GM18507 (cell line): ENCODE measurements around the gene TTPAL.
"Not testable (repeated sequence)": the region's sequence is repeated elsewhere in the genome, so short reads cannot be mapped to it uniquely, and the experiment has no call there.

Experiments used
- DNase-seq: peaks from one replicate; pipeline ENCODE4 v3.0.0; 2011; ENCODE audit warnings: low read depth; ENCODE audit not compliant: insufficient read length; ENCODE audit errors: extremely low spot score
- FAIRE-seq: peaks from 2 replicates; lab custom pipeline; 2011; peaks lifted over from hg19 to GRCh38; lab: Jason Lieb, UNC

Gene TTPAL

GRCh38 chr20:44464514-44464913 is 11.2 kb upstream of the TTPAL start:
- DNase-seq (no peak), FAIRE-seq (no peak)

DNA sequence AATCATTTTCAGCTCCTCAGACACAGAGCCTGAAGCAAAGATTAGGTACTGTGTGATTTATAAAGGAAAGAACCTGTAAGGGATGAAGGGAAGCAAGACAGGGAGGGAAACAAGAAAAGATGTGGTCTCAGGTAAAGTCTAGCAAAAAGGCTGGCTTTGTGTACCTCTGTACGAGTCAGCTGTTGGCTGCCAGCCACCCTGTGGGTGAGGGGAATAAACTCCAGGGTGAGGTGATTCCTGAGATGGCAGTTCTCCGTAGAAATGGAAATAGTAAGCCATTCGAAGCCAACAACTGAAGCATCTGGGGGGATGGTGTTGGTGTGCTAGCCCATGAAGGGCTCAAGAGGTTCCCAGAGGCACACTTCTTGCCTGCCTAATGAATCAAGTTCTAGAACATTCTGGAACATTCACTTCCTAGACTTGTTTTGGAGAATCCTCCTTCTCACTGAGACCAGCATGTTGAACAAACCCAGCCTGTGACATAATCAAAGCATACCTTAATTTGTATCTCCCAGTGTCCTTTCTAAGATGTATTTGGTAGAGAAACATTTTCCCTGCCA is 10.6 kb upstream of the TTPAL start:
- no peak for FAIRE-seq
- no peak for DNase-seq

DNA sequence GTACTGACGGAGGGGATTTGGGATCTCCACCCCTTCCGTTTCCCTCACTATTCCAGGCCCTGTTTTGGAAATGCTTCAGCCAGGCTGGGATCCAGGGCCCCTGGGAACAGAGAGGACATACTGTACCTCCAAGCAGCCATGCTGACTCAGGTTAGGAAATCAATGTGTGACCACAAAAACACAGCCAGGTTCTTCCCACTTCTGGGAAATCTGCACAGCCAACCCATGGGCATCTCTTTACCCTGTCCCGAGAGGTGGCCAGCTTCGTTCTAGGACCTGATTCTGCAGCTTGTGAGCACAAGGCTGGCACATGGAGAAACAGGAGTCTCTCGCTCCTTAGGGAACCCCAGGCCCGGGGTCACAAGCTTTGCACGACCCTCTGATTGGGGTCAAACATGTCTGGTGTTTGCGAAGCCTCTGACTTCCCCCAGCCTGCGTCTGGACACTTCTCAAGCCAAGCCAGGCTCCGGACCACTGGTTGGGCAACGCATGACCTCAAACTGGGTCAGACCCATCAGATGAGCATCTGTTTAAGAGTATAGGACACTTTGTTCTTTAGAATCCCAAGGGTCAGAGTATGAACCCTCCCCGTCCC is 8.3 kb upstream of the TTPAL start:
- FAIRE-seq (no peak), DNase-seq (no peak)

DNA sequence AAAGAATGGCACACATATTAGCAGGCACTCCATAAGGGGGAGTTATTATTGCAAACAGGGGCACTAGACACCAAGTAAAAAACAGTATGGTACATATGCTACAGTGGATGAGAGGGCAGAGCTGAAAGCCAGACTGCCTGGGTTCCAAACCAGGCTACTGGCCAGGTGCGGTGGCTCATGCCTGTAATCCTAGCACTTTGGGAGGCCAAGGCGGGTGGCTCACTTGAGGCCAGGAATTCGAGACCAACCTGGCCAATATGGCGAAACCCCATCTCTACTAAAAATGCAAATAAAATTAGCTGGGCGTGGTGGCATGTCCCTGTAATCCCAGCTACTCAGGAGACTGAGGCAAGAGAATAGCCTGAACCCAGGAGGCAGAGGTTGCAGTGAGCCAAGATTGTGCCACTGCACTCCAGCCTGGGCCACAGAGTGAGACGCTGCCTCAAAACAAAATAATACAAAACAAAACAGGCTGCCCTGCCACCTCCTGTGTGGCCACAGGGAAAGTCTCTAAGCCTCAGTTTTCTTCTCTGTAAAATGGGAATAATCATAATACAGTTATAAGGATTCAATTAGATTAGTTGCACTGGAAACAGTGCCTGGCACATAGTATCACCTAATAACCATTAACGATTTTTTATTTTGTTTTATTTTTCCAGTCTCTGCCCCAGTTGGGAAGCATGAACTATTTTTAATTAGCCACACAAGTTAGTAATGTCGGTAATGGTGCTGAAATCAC is 7.5 kb upstream of the TTPAL start:
- no peak for DNase-seq
- no peak for FAIRE-seq

DNA sequence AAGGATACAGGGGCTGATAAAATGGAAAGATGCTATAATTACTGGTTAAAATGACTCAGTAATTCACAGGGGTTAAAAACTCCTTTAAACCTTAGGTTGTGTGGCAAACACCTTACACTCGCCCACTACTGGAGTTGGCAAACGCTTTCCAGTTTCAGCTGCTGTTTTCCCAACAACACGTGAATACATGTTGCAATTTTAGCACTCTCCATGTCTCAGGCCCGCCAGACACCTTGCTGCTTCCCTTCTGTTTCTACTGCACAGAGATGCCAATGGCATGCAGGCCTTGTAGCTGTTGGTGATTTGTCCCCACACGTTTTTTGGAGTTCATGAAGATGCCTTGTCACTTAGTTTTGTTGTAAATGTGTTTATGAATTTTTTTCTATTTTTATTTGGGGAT is 5.3 kb upstream of the TTPAL start:
- FAIRE-seq = no peak
- no peak for DNase-seq

- DNase-seq (no peak), FAIRE-seq (no peak)
Measured at GRCh38 chr20:44471481-44471882, 4.2 kb upstream of the TTPAL start.

- not testable (repeated sequence) for FAIRE-seq, DNase-seq
Measured at GRCh38 chr20:44472283-44472682, 3.4 kb upstream of the TTPAL start.

DNA sequence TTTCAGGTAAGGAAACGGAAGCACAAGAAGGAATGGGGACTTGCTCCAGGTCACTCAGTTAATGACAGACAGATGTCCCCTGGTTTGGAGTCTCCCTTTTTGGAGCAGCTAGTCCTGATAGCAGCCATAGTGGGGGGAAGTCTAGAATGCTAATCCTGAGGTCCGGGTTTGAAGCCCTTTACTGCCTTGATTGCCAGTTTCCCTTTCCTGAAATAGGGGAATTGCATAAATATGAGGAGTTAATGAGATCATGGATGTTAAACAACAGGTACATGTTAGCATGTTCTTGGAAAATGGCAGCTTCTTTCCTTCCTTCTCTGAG is 341 bp upstream of the TTPAL start:
- FAIRE-seq (no peak), DNase-seq (no peak)

- FAIRE-seq = no peak
Measured at GRCh38 chr20:44477151-44477550, 1.5 kb downstream of the TTPAL start.

GRCh38 chr20:44478206-44478605 is 2.5 kb downstream of the TTPAL start:
- FAIRE-seq = no peak
- DNase-seq = no peak

More at GRCh38 chr20:44477151-44477550, 1.5 kb downstream of the TTPAL start:
- DNase-seq = no peak

DNA sequence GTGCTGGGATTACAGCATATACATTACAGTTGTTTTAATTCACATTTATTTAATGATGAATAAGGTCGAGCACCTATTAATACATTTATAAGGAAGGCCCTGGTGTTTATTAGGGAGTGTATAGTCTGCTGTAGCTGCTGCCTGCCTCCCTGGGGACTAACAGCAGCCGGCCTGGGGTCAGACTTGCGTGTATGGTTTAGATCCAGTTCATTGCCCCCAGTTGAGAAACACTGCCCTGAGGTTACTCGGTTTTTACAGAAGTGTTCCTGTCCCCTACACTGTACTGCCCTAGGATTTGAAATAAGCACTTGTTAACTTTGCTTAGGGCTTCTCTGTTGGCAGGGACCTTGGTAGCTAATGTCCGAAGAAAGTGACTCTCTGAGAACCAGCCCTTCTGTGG is 4.0 kb downstream of the TTPAL start:
- FAIRE-seq = no peak
- DNase-seq = no peak

DNA sequence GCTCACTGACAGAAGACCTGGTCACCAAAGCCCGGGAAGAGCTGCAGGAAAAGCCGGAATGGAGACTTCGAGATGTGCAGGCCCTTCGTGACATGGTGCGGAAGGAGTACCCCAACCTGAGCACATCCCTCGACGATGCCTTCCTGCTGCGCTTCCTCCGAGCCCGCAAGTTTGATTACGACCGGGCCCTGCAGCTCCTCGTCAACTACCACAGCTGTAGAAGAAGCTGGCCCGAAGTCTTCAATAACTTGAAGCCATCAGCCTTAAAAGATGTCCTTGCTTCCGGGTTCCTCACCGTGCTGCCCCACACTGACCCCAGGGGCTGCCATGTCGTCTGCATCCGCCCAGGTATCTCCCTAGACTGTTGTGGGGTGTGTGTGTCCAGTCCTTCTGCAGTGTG is 4.4 kb downstream of the TTPAL start:
- FAIRE-seq (no peak), DNase-seq (no peak)

DNA sequence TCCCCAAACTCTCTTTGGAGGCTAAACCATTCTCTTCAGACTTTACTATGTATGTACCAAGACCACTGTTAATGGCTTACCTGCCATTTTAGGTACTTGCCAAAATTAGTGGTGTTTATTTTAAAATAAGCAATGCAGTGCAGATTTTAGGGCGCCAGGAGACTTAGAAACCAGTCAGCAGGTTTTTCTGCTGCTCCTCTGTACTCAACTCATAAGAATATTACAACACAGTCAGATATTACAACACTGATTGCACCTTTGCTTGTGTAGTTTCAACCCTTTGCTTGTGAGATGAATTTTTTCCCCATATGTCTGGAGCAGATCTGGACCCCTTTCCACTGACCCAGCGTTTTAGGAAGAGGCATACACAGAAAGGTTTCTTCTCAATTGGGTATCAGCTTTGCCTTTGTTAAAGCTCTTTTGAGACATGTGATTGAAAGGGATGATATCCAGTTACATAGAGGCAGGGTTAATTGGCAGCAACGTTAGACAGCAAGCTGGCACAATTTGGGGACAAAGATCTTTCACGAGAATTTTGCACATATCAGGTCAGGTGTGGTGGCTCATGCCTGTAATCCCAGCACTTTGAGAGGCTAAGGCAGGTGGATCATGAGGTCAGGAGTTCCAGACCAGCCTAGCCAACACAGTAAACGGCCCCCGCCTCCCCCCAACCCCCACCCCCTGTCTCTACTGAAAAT is 6.2 kb downstream of the TTPAL start:
- FAIRE-seq = no peak
- no peak for DNase-seq

DNA sequence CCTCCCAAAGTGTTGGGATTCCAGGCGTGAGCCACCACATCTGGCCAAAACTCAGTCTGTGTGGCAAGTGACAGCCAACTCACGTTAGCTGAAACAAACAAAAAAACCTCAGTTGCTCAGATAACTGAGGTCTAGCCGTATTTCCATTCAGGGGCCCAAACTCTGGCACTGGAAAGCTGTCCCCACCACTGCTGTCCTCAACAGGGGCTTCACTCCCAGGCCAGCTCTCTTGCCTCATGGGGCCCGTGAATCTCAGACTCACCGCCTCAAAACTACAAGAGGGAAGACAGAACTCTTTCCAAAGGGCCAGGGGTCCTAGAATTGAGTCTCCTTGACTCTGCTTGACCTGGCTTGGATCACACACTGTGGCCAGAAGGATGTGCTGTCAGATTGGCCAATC is 7.4 kb downstream of the TTPAL start:
- DNase-seq = no peak
- FAIRE-seq = no peak

GRCh38 chr20:44485078-44485829 is 9.6 kb downstream of the TTPAL start:
- no peak for FAIRE-seq
- DNase-seq = no peak

GRCh38 chr20:44485830-44486198 is 10.1 kb downstream of the TTPAL start:
- DNase-seq = no peak
- no peak for FAIRE-seq

DNA sequence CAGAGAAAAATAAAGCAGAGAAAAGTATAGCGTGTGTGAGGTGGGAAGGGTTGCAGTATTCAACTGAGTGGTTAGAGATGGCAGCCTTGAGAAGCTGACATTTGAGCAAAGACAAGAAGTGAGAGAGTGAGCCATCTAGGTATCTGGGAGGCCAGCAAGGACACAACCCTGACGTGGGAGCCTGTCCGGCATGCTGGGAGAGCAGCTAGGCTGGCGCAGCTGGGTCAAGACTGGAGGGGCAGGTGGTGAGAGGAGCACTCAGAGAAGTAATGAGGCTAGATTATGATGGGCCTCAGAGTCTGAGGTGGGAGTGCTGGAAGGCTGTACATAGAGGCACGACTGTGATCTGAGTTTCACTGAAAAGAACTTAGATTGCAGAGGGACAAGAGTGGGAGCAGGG is 12.9 kb downstream of the TTPAL start:
- FAIRE-seq (no peak), DNase-seq (no peak)

- FAIRE-seq = no peak
Measured at GRCh38 chr20:44489223-44489622, 13.5 kb downstream of the TTPAL start.

GRCh38 chr20:44489931-44490330 is 14.3 kb downstream of the TTPAL start:
- FAIRE-seq = no peak
- DNase-seq = no peak

More at GRCh38 chr20:44489223-44489622, 13.5 kb downstream of the TTPAL start:
- DNase-seq = no peak
